ENCODE results near the gene EGR1.

DNA sequence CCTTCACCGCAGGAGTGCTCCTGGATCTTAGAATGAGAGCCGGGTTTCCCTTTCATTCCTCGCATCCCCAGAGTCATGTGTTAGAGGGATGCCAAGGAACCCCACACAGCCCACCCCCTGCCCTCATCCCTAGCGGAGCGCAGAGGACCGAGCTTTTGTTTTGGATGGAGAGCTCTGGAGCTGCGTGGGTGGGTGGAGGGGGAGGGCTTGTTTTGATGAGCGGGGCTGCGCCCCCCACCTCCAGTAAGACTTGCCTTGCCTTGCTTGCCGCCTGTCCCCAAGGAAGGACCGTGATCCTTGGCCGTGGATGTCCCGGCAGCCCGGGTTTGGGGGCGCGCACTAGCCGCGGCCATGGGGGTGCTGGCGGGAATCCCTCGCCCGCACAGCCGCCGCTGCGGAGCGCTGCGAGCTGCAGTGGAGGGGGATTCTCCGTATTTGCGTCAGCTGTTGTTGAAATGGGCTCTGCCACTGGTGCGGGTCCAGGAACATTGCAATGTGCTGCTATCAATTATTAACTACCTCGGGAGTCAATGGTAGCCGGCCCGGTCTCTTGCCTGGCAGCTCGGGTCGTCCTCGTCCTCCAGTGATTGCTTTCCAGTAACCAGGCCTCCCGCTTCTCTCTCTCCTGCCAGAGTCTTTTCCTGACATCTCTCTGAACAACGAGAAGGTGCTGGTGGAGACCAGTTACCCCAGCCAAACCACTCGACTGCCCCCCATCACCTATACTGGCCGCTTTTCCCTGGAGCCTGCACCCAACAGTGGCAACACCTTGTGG is 1.0 kb downstream of the EGR1 start:
- TF ChIP-seq, protein P1, sequence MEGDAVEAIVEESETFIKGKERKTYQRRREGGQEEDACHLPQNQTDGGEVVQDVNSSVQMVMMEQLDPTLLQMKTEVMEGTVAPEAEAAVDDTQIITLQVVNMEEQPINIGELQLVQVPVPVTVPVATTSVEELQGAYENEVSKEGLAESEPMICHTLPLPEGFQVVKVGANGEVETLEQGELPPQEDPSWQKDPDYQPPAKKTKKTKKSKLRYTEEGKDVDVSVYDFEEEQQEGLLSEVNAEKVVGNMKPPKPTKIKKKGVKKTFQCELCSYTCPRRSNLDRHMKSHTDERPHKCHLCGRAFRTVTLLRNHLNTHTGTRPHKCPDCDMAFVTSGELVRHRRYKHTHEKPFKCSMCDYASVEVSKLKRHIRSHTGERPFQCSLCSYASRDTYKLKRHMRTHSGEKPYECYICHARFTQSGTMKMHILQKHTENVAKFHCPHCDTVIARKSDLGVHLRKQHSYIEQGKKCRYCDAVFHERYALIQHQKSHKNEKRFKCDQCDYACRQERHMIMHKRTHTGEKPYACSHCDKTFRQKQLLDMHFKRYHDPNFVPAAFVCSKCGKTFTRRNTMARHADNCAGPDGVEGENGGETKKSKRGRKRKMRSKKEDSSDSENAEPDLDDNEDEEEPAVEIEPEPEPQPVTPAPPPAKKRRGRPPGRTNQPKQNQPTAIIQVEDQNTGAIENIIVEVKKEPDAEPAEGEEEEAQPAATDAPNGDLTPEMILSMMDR (IDR thresholded peaks at IDR 0.05) = no peak
- no peak for TF ChIP-seq POLR2AphosphoS5 (IDR thresholded peaks at IDR 0.05; ENCODE audit: insufficient read depth in 1 of 2, low read depth in 1 of 2)
- TF ChIP-seq POLR2A (IDR thresholded peaks at IDR 0.05) = no peak
